KMS-11 (cell line): Measurements from ENCODE around the gene DTWD1.

Source experiments
- H2AFZ ChIP-seq: fragments of 200-600 bp; sonication (generic); 2 replicates; pipeline ENCODE4 v1.6.1; 2016; ENCODE audit warnings: antibody characterized with exemption, mixed run types, low read depth
- H3K27ac ChIP-seq: fragments of 200-600 bp; sonication (generic); 2 replicates; pipeline ENCODE4 v1.6.1; 2016; ENCODE audit warnings: mild to moderate bottlenecking, mixed run types
- H3K27me3 ChIP-seq: fragments of 200-600 bp; sonication (generic); 2 replicates; pipeline ENCODE4 v1.6.1; 2017; ENCODE audit warnings: mild to moderate bottlenecking, low read depth, mixed run types, moderate library complexity; ENCODE audit not compliant: insufficient read depth
- H3K36me3 ChIP-seq: fragments of 200-600 bp; sonication (generic); 2 replicates; pipeline ENCODE4 v1.6.1; 2017; ENCODE audit warnings: mild to moderate bottlenecking, mixed run types; ENCODE audit not compliant: insufficient read depth
- H3K4me1 ChIP-seq: fragments of 200-600 bp; sonication (generic); 2 replicates; pipeline ENCODE4 v1.6.1; 2016; ENCODE audit warnings: mild to moderate bottlenecking, low read depth, mixed run types; ENCODE audit not compliant: poor library complexity, severe bottlenecking
- H3K4me2 ChIP-seq: fragments of 200-600 bp; sonication (generic); 2 replicates; pipeline ENCODE4 v1.7.0; 2016; ENCODE audit warnings: mild to moderate bottlenecking, mixed run types
- H3K4me3 ChIP-seq: fragments of 200-600 bp; sonication (generic); IDR thresholded peaks from 2 replicates; pipeline ENCODE4 v1.6.1; 2017; ENCODE audit warnings: low read depth, low read length, mixed read lengths; ENCODE audit not compliant: insufficient read depth
- H3K79me2 ChIP-seq: fragments of 200-600 bp; sonication (generic); 2 replicates; pipeline ENCODE4 v1.6.1; 2016; ENCODE audit warnings: low read depth, mixed run types; ENCODE audit not compliant: insufficient read depth
- H3K9ac ChIP-seq: fragments of 200-600 bp; sonication (generic); 2 replicates; pipeline ENCODE4 v1.6.1; 2016; ENCODE audit warnings: mild to moderate bottlenecking, mixed run types
- H4K20me1 ChIP-seq: fragments of 200-600 bp; sonication (generic); 2 replicates; pipeline ENCODE4 v1.6.1; 2016; ENCODE audit warnings: mild to moderate bottlenecking, mixed run types; ENCODE audit not compliant: insufficient read depth
- CTCF ChIP-seq: fragments of 200-600 bp; sonication (generic); conservative IDR thresholded peaks from 2 replicates; pipeline ENCODE4 v1.6.1; 2017; ENCODE audit warnings: low read depth, mild to moderate bottlenecking, antibody characterized with exemption, low read length, moderate library complexity, mixed read lengths

The DTWD1 gene

GRCh38 chr15:49622561-49622960 lies 1.7 kb downstream of the DTWD1 start:
- Histone ChIP-seq H3K4me3 (no peak overlapping the region), H3K36me3 (peaks cover 2% of the 10 kb centered on the region; the same call in 1 of the 2 replicates), H2AFZ (no peak overlapping the region), H3K9ac (no peak overlapping the region), H3K27ac (no peak overlapping the region), H4K20me1 (no peaks in the 10 kb centered on the region), H3K27me3 (no peaks in the 10 kb centered on the region), H3K79me2 (peaks cover 19% of the 10 kb centered on the region; the same call in 1 of the 2 replicates), H3K4me2 (no peak overlapping the region), H3K4me1 (peaks cover 16% of the 10 kb centered on the region)
- TF ChIP-seq CTCF, result no peak

- Histone ChIP-seq H2AFZ (no peak overlapping the region), H3K4me2 (no peak overlapping the region), H3K36me3 (peaks cover 2% of the 10 kb centered on the region; the same call in 1 of the 2 replicates), H3K27me3 (no peaks in the 10 kb centered on the region), H3K4me1 (peaks cover 16% of the 10 kb centered on the region), H3K4me3 (no peak overlapping the region), H3K79me2 (peaks cover 19% of the 10 kb centered on the region; the same call in 1 of the 2 replicates), H4K20me1 (no peaks in the 10 kb centered on the region), H3K27ac (no peak overlapping the region), H3K9ac (no peak overlapping the region)
- TF ChIP-seq CTCF, result no peak
Observed at GRCh38 chr15:49624056-49624455, 3.2 kb downstream of the DTWD1 start.

- Histone ChIP-seq H3K27me3 (no peaks in the 10 kb centered on the region), H3K4me2 (no peak overlapping the region), H4K20me1 (no peaks in the 10 kb centered on the region), H3K79me2 (peaks cover 19% of the 10 kb centered on the region; the same call in 1 of the 2 replicates), H3K4me1 (peaks cover 11% of the 10 kb centered on the region), H2AFZ (no peak overlapping the region), H3K27ac (no peak overlapping the region), H3K36me3 (peaks cover 2% of the 10 kb centered on the region; the same call in 1 of the 2 replicates), H3K9ac (no peak overlapping the region), H3K4me3 (no peak overlapping the region)
- no peak for TF ChIP-seq CTCF
Observed at GRCh38 chr15:49625460-49626036, 4.7 kb downstream of the DTWD1 start.

GRCh38 chr15:49627407-49627877 lies 6.6 kb downstream of the DTWD1 start:
- Histone ChIP-seq H2AFZ (no peak overlapping the region), H4K20me1 (no peaks in the 10 kb centered on the region), H3K4me1 (peaks cover 2% of the 10 kb centered on the region), H3K4me2 (no peak overlapping the region), H3K36me3 (peaks cover 2% of the 10 kb centered on the region; the same call in 1 of the 2 replicates), H3K79me2 (peaks cover 7% of the 10 kb centered on the region; the same call in 1 of the 2 replicates), H3K4me3 (no peak overlapping the region), H3K27ac (no peak overlapping the region), H3K27me3 (no peaks in the 10 kb centered on the region), H3K9ac (no peak overlapping the region)
- TF ChIP-seq CTCF, result no peak
